Measurements from ENCODE around the gene GJA4. TPM values are rescaled to one million over a fixed set of nuclear protein-coding genes. Genes with fewer than 3 reads are reported as not detected.

Gene GJA4
- total RNA-seq, 6 donors from 2014 or later, result 5.2 to 41.1 (median 19.2) TPM

- 88 to 90% methylated on average over 4 of the region's 4 CpGs for WGBS, 2 donors
- Histone ChIP-seq H3K27ac (no peak overlapping the region), H3K4me3 (no peak overlapping the region), H3K27me3 (no peaks in the 10 kb centered on the region), H3K4me1 (no peaks in the 10 kb centered on the region), H3K9me3 (no peaks in the 10 kb centered on the region), H3K36me3 (no peaks in the 10 kb centered on the region)
- no peak for TF ChIP-seq POLR2A (IDR thresholded peaks at IDR 0.05)
- TF ChIP-seq, protein P1, sequence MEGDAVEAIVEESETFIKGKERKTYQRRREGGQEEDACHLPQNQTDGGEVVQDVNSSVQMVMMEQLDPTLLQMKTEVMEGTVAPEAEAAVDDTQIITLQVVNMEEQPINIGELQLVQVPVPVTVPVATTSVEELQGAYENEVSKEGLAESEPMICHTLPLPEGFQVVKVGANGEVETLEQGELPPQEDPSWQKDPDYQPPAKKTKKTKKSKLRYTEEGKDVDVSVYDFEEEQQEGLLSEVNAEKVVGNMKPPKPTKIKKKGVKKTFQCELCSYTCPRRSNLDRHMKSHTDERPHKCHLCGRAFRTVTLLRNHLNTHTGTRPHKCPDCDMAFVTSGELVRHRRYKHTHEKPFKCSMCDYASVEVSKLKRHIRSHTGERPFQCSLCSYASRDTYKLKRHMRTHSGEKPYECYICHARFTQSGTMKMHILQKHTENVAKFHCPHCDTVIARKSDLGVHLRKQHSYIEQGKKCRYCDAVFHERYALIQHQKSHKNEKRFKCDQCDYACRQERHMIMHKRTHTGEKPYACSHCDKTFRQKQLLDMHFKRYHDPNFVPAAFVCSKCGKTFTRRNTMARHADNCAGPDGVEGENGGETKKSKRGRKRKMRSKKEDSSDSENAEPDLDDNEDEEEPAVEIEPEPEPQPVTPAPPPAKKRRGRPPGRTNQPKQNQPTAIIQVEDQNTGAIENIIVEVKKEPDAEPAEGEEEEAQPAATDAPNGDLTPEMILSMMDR (IDR thresholded peaks at IDR 0.05), result no peak
- no peak for TF ChIP-seq POLR2AphosphoS5 (IDR thresholded peaks at IDR 0.05)
- TF ChIP-seq EP300 (IDR thresholded peaks at IDR 0.05), result no peak
- ATAC-seq (ENCODE audit: low FRiP score in 2 of 2) (no peak), DNase-seq (no peak)
Observed at GRCh38 chr1:34746101-34746500, 46.7 kb upstream of the GJA4 start.

DNA sequence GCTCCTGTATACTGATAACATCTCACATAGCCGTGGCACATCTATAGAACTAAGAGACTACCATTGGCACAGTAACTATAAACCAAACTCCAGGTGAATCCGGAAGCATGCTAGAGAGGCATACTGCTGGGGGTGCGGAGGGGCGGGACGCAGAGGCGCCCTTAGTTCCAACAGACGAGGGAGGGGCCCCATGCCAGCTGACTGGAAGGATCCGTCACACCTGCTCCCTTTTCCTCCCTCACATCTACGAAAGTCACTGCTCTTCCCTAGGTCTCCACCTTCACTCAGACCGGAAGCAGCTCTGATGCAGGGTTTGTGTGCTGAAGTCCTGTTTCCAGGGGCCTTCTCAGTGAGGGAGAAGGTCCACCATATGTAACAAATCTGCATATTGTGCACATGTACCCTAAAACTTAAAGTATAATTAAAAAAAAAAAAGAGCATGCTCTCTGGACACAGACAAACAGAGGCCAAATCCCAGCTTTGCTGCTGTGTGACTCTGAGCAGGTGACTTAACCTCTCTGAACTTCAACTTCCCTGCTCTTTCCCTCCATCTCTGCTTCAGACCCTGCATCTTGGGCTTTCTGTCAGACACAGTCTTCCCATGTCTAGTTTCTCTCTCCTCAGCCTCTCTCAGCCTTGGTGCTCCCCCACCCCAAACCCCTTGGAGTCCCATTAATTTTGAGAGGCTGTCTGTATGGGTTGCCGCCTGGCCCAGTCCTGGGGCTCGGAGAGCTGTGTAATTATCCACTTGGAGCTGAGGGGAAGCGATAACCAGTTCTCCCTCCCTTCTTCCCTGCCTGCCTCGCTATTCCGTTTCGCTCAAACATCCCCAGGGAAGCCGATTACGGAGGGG, 45.8 kb upstream of the GJA4 start:
- H3K27me3 ChIP-seq, result no peaks in the 10 kb centered on the region
- no peak overlapping the region for H3K27ac ChIP-seq
- H3K4me3 ChIP-seq, result no peak overlapping the region
- no peaks in the 10 kb centered on the region for H3K36me3 ChIP-seq
- 69 to 74% methylated on average over 18 of the region's 18 CpGs for WGBS, 2 donors
- H3K4me1 ChIP-seq, result no peaks in the 10 kb centered on the region
- H3K9me3 ChIP-seq, result no peaks in the 10 kb centered on the region
- DNase-seq, result no peak
- ATAC-seq (ENCODE audit: low FRiP score in 2 of 2), result no peak
- TF ChIP-seq EP300 (IDR thresholded peaks at IDR 0.05), result no peak
- TF ChIP-seq POLR2A (IDR thresholded peaks at IDR 0.05), result no peak
- TF ChIP-seq, protein P1 (IDR thresholded peaks at IDR 0.05), result no peak
- TF ChIP-seq POLR2AphosphoS5 (IDR thresholded peaks at IDR 0.05), result no peak

- Histone ChIP-seq H3K36me3 (no peaks in the 10 kb centered on the region), H3K4me1 (no peaks in the 10 kb centered on the region), H3K27ac (no peak overlapping the region), H3K27me3 (no peaks in the 10 kb centered on the region), H3K9me3 (no peaks in the 10 kb centered on the region), H3K4me3 (no peak overlapping the region)
- 78% methylated on average over 4 to 6 of the region's 6 CpGs for WGBS, 2 donors
- no peak for TF ChIP-seq POLR2A (IDR thresholded peaks at IDR 0.05)
- TF ChIP-seq POLR2AphosphoS5 (IDR thresholded peaks at IDR 0.05), result no peak
- TF ChIP-seq, protein P1 (IDR thresholded peaks at IDR 0.05), result no peak
- TF ChIP-seq EP300 (IDR thresholded peaks at IDR 0.05), result no peak
- ATAC-seq (ENCODE audit: low FRiP score in 2 of 2) (no peak), DNase-seq (no peak)
Observed at GRCh38 chr1:34747638-34747941, 45.2 kb upstream of the GJA4 start.

DNA sequence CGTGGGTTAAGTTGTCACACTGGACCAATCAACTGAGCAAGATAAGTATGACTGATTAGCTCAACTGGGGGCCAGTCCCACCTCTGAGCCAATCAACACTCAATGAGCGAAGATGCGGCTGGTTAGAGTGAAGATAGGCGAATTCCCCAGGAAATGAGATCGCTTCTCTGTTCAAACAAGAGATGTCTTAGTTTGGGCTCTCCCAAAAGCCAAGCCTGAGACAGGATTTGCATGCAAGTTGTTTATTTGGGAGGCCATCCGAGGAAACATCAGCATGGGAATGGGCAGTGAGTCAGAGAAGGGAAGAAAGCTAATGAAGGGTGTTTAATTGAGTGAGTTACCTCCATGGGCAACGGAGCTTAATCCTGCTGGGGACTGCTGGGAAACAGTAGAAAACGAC, 42.8 kb upstream of the GJA4 start:
- H3K36me3 ChIP-seq, result no peaks in the 10 kb centered on the region
- DNase-seq (no peak), ATAC-seq (ENCODE audit: low FRiP score in 2 of 2) (no peak)
- H3K4me1 ChIP-seq, result no peaks in the 10 kb centered on the region
- H3K27ac ChIP-seq, result no peak overlapping the region
- 37 to 49% methylated on average over 8 of the region's 8 CpGs for WGBS, 2 donors
- no peaks in the 10 kb centered on the region for H3K9me3 ChIP-seq
- no peak overlapping the region for H3K4me3 ChIP-seq
- TF ChIP-seq POLR2AphosphoS5 (IDR thresholded peaks at IDR 0.05) (no peak), POLR2A (IDR thresholded peaks at IDR 0.05) (no peak), EP300 (IDR thresholded peaks at IDR 0.05) (no peak)
- TF ChIP-seq, protein P1 (IDR thresholded peaks at IDR 0.05), result no peak
- H3K27me3 ChIP-seq, result no peaks in the 10 kb centered on the region

DNA sequence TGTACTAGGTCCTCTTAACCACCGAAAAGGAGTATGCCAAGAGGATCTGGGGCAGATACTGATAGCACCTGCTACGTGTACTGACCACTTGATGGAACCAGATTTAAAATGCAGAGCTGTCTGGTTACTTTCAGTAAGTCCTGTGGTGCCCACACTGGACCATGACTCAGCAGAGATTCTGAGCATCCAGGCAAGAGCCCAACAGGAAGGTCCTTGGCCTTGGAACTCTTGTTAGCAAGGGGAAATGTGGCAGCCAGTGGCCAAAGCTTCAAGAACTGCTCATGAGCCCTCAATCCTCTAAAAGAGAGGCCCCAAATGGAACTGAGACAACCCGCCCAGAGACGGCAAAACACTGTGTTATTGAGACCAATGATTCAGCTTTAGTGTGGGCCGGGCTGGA, 42.2 kb upstream of the GJA4 start:
- DNase-seq (no peak), ATAC-seq (ENCODE audit: low FRiP score in 2 of 2) (no peak)
- no peaks in the 10 kb centered on the region for H3K9me3 ChIP-seq
- H3K27me3 ChIP-seq, result no peaks in the 10 kb centered on the region
- no peaks in the 10 kb centered on the region for H3K4me1 ChIP-seq
- no peaks in the 10 kb centered on the region for H3K36me3 ChIP-seq
- H3K27ac ChIP-seq, result no peak overlapping the region
- no peak overlapping the region for H3K4me3 ChIP-seq
- TF ChIP-seq, protein P1 (IDR thresholded peaks at IDR 0.05), result no peak
- TF ChIP-seq POLR2A (IDR thresholded peaks at IDR 0.05), result no peak
- no peak for TF ChIP-seq EP300 (IDR thresholded peaks at IDR 0.05)
- WGBS, 2 donors, result 90 to 100% methylated on average over 3 to 5 of the region's 5 CpGs

Measured in upper lobe of left lung (tissue), 6 donors.